ENCODE data around the gene VDAC2.
A peak's percentile ranks its signal among the peaks of the same experiment; 100 is the strongest.

VDAC2 gene

DNA sequence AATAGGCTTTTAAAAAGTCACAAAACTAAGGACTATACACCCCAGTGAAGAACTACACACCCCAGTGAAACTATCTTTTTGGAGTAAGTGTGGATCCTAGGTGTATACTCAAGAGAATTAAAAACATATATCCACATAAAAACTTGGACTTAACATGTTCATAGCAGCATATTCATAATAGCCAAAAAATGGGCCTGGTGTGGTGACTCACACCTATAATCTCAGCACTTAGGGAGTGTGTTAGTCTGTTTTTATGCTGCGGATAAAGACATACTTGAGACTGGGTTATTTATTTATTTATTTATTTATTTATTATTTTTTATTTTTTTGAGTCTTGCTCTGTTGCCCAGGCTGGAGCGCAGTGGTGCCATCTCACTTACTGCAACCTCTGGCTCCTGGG, 44.1 kb downstream of the VDAC2 start:
- DNase-seq = no peak

DNA sequence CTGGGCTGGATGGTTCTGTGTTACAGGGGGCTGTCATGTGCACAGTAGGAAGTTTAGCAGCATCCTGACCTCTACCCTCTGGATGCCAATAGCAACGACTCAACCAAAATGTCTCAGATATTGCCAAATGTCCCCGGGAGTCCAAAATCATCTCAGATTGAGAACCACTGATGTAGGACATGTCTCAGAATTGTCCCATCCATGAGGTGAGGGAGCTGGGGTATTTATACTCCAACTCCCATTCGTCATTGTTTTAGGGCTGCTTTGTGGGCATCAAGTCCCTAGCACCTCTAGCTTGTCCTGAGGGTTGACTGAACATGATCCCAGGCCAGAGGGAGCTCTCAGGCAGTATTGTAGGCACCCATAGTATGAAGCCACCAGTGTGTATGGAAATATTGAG, 50.4 kb downstream of the VDAC2 start:
- no peak for DNase-seq

DNA sequence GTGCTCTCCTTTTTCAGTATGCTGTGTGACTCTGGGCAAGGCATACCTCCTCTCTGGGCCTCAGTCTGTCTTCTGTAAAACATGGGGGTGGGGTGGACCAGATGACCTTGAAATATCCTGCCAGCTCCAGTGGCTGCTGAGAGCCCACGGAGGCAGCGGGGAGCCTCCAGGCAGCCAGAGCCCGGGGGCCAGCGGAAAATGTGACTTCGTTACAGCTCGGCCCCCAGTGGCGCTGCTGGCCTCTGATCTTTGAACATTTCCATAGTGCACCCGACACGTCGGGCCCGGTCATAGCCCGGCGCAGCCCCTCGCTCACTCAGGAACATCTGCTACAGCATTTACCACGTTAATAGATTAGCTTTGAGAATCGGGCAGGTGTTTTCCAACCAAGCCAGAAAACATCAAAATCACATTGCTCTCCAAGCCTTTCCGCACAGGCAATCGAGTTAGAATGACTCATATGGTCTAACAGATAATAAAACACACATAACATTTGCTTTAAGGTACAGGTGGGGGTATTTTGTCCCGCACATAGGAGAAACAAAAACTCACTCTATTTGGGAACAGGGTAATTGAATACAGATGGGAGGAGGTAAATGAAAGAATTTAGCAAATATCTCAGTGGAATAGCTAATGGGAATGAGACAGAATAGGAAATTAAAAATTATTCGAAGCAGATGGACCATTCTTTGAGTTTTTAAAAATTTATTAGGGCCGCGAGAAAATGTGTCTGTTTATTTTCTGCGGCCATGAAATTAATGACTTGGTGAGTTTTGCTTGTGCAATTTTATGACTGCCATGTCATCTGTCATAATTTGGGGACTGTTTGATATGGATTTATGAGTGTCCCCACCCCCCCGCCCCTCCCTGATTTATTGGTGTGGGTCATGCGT, 51.5 kb downstream of the VDAC2 start:
- peak; percentile 51 for DNase-seq

- DNase-seq = no peak
Measured at GRCh38 chr10:75263806-75264205, 53.2 kb downstream of the VDAC2 start.

GRCh38 chr10:75265856-75266255, 55.3 kb downstream of the VDAC2 start:
- no peak for DNase-seq

- DNase-seq = no peak
Measured at GRCh38 chr10:75266945-75267344, 56.3 kb downstream of the VDAC2 start.

DNA sequence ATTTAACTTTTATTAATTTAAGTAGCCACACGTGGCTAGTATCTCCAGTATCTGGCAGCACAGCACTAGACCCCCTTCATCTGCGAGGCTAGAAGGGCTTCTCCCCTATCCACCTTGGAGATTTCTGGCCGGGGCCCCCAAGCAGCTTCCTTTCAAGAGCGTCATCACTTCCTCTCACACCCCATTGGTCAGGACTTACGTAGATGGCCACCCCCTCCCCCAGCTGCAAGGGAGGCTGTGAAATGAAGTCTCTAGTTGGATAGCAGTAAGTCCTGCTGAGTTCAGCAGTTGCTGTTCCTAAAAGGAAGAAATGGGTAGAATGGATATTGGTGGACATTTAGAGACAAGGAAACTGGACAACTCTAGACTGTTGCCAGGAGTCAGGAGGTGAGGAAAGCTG, 59.0 kb downstream of the VDAC2 start:
- no peak for DNase-seq

DNA sequence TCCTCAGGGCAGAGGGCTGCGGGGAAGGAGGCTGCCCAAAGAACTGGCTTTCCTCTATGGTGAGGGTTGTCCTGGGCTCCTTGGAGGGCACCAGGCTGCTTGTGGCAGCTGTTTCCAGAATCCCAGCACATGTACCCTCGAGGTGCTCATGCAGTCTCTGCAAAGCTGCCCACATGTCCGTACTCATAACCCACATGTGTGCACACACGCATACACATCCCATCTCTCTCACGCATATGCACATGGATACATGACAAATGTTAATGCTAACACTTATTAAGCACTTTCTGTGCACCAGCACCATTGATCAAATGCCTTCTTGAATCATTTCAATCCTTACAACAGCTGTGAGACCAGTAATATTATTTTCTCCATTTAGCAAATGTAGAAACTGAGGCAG, 61.5 kb downstream of the VDAC2 start:
- no peak for DNase-seq

DNA sequence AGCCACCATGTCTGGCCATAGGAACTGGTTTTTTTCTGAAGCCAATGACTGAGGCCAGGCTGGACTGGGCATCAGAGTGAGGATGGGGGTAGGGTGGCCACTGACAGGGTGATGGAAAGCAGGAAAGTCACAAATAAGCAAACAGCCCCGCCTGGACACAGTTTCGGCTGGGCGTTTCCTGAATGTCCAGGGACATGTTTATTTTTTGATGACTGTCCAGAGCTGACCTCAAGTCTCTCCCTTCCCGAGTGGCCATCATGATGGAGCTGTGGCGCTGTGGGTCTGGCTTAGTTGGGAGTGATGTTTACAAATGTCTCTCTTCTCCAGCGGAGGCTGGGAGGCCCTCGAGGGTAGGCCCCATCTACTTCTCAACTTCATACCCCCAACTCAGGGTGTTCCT, 62.3 kb downstream of the VDAC2 start:
- DNase-seq = no peak

- DNase-seq = peak; percentile 28
Measured at GRCh38 chr10:75276069-75276872, 65.7 kb downstream of the VDAC2 start.

- DNase-seq = no peak
Measured at GRCh38 chr10:75280236-75280635, 69.6 kb downstream of the VDAC2 start.
